Measurements from ENCODE around the gene PAF1. TPM values are rescaled to one million over a fixed set of nuclear protein-coding genes. Genes with fewer than 3 reads are reported as not detected.

Gene PAF1
- total and polyA plus RNA-seq, 2 of the 13 experiments (the other 11 are each of a cell fraction or from before 2014, with no cell fraction given) = 30.2 to 31.1 TPM

GRCh38 chr19:39390751-39391437 lies at the start of gene PAF1, which contains the start of gene MED29 (continued):
- peak; percentile 68 for TF ChIP-seq GABPA (IDR thresholded peaks at IDR 0.05; ENCODE audit: low read depth, low read length)
- peak; percentile 94 for TF ChIP-seq GABPA (CRISPR knock-in tag; IDR thresholded peaks at IDR 0.05; ENCODE audit: low read depth)
- TF ChIP-seq SIN3B (IDR thresholded peaks at IDR 0.05; ENCODE audit: low read length) = no peak
- TF ChIP-seq DMAP1 (CRISPR knock-in tag; IDR thresholded peaks at IDR 0.05) = peak; percentile 83
- no peak for TF ChIP-seq ZNF343 (CRISPR knock-in tag; IDR thresholded peaks at IDR 0.05)
- TF ChIP-seq SP2 (CRISPR knock-in tag; IDR thresholded peaks at IDR 0.05) = peak; percentile 98
- TF ChIP-seq NR2C2 (CRISPR knock-in tag; IDR thresholded peaks at IDR 0.05; ENCODE audit: borderline replicate concordance) = peak; percentile 73
- 0 out of 2 replicates have a peak, but pooled peaks have one; percentile 20 for TF ChIP-seq ARID5B (CRISPR knock-in tag; IDR thresholded peaks at IDR 0.05)
- TF ChIP-seq ZNF382 (CRISPR knock-in tag; IDR thresholded peaks at IDR 0.05; ENCODE audit: borderline replicate concordance) = no peak
- TF ChIP-seq ZNF281 (CRISPR knock-in tag; IDR thresholded peaks at IDR 0.05; ENCODE audit: borderline replicate concordance) = 0 out of 2 replicates have a peak, but pooled peaks have one; percentile 7
- TF ChIP-seq ZBTB10 (CRISPR knock-in tag; IDR thresholded peaks at IDR 0.05; ENCODE audit: borderline replicate concordance) = no peak; the same call in 1 of the 2 replicates
- TF ChIP-seq ZNF337 (CRISPR knock-in tag; IDR thresholded peaks at IDR 0.05; ENCODE audit: borderline replicate concordance, low read depth) = no peak
- no peak for TF ChIP-seq ZNF512 (CRISPR knock-in tag; IDR thresholded peaks at IDR 0.05)
- 0 out of 2 replicates have a peak, but pooled peaks have one; percentile 58 for TF ChIP-seq ZBTB4 (CRISPR knock-in tag; IDR thresholded peaks at IDR 0.05; ENCODE audit: borderline replicate concordance)

All from HepG2 (cell line).